HG03280 (cell line): ENCODE results near the gene SYTL4.

ENCODE experiments used
- ATAC-seq: cut with Tn5 transposase; IDR thresholded peaks from one replicate; pipeline ENCODE4 v1.9.1; 2021; ENCODE audit warnings: mild to moderate bottlenecking, moderate library complexity; ENCODE audit not compliant: unreplicated experiment

The SYTL4 gene

GRCh38 chrX:100695991-100696390, 35.9 kb downstream of the SYTL4 start:
- no peak for ATAC-seq

DNA sequence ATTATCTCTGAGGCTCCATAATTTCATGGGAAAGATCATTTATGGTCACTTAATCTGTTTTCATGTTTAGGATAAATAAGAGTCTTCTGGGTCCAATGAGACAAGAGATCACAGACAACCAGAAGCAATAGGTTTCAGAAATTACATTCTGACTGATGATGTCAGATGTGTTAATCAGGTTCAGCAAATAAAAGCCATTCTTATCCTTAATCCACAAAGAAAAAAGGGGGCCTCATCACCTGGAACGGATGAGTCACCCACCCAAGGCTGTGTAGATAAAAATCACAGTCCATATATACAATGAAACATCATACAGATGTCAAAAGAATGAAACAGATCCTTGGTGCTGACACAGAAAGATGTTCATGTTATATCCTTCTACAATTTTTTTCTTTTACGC, 36.6 kb downstream of the SYTL4 start:
- ATAC-seq: no peak

DNA sequence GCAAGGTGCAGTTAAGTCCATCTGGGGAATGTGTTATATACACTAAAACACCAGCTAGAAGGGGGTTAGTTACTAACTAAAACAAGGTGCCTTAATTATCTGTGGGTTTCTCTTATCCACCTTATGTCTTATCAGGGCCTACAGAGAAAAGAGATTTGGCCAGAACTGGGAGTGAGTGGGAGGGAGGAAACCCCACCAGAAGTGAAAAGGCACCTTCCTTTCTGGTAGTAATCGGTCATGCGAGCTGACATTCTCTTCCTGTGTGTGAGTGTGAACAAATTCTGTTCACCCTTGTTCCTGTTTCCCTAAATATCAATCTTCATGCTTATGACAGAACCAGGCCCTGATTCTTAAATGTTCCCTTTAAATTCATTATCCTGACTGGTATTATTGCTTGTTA, 44.4 kb downstream of the SYTL4 start:
- peak; percentile 57 for ATAC-seq

- ATAC-seq: no peak
Observed at GRCh38 chrX:100687128-100687527, 44.8 kb downstream of the SYTL4 start.

GRCh38 chrX:100685997-100686305, 46.0 kb downstream of the SYTL4 start:
- no peak for ATAC-seq

DNA sequence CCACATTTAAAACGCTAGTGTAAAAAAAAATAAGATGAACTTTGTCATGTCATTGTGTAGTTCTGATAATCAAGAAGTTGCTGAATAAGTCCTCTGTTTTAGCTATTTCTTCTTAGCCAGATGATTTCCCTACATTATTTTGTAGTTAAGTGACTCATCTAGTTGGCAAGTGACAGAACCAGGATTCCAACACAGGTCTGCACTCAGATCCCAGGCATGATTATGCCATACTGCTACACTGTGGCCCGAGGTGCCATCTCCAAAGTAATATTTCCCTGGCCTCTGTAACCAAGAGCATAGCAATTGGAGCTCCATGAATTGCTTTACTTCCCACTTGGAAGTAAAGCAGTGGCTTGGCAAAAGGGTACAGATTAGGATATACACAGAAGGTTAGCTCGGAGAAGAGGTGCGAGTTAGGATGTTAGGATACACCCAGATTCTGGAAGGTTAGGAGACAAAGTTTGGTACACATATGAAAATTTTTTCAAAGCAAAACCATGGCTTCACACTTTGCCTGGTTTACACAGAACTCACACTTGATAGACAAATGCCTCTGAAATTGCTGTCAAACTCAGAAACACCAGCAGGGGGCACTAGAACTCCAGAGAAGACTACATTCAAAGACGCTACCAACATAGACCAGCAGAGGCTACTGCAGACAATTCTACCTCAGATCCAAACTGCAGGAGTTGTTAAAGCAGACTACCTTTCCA, 46.5 kb downstream of the SYTL4 start:
- ATAC-seq: peak; percentile 90

DNA sequence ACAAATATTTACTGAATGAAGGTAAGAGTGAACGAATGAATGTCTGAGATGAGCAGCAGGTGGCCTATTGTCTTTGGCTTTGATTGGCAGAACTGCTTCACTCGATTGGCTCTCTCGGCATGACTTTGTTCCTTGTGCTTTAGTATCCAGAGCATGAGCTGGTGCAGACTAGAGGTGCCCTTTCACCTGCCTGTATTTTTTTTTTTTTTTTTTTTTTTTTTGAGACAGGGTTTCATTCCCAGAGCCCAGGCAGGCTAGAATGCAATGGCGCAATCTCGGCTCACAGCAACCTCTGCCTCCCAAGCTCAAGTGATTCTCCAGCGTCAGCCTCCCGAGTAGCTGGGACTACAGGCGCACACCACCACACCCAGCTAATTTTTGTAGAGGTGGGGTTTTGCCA, 49.0 kb downstream of the SYTL4 start:
- ATAC-seq: no peak

GRCh38 chrX:100681599-100681998, 50.3 kb downstream of the SYTL4 start:
- ATAC-seq: no peak

- ATAC-seq: no peak
Observed at GRCh38 chrX:100680756-100681155, 51.2 kb downstream of the SYTL4 start.

- no peak for ATAC-seq
Observed at GRCh38 chrX:100677611-100678181, 54.2 kb downstream of the SYTL4 start.

GRCh38 chrX:100674705-100675104, 57.2 kb downstream of the SYTL4 start:
- ATAC-seq: no peak

DNA sequence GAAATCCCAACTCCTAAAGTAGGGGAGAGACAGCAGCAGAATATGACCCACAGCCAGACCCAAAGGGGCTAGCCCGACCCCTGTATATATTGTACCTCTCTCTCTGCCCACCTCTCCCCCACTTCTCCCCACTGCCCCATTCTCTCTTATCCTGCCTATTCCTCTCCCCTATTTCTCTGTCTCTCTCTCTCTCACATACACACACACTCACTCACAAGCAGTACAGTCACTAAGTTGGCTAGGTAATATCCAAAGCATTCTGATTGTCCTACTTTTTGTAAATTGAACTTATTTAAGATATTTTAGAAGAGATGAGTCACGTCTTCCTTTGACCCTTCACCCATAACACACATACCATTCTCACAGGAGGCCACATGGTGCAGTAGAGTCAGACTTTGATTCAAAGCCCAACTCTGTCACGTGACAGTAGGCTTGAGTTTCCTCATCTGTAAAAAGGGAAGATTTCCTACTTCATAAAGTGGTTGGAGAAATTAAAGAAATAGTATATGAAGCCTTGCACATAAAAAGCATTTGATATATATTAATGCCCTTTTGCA, 58.4 kb downstream of the SYTL4 start:
- ATAC-seq: no peak

DNA sequence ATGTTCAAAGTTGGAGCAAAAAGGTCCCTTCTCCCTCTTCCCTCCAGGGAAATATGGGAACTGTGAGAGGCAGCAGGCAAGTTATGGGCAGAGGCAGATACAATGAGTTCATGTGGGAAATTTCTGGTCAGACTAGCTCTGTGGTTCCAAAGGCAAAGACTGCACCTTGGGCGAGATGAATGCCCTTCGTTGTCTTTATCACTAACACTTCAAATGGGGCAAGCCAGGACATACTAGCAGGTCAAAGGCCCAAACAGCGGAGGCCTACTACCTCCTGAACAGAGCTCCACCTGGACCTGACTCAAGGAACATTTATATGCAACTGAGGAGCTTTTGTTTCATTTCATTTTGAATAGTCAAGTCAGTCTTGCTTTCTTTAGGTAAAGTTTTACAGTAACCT, 59.0 kb downstream of the SYTL4 start:
- ATAC-seq: no peak

DNA sequence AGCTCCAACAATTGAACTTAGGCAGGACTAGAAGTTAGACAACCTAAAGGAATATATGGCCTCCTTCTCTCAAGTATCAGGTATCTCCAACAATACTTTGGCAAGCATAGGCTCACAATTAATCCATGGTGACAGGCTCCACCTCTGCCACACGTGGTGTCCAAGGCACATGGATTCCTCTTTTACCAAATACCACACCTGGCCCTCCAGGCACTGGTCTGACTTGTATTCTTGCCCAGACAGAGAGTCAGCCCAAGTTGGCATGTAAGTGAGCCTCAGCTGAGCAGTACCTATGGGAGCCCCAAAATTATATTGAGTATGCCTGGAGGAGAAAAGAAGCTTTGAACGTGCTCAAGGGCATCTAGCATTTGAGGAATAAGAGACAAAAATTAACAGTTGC, 68.3 kb downstream of the SYTL4 start:
- no peak for ATAC-seq

GRCh38 chrX:100662796-100663195, 69.1 kb downstream of the SYTL4 start:
- ATAC-seq: no peak

- no peak for ATAC-seq
Observed at GRCh38 chrX:100662170-100662569, 69.8 kb downstream of the SYTL4 start.

GRCh38 chrX:100659431-100660137, 72.3 kb downstream of the SYTL4 start:
- ATAC-seq: no peak

DNA sequence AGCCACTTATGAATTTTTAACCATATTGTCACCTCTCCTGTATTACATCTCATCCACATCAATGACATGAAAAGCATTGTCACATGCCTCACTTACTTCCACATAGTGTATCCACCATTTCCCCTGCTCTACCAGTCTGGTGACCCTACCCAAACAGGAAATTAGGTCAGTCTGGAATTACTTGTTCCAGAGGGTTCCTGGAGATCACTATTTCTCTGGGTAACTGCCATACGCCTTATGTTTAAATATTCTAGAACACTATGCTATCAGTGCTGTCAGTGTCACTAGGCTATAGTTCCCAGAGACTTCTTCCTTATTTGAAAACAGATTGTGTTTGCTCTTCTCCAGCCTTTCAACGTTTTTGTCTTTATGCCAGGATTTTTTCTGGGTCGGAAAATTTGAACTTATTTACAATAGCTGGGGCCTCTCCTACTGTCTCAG, 73.0 kb downstream of the SYTL4 start:
- ATAC-seq: no peak

DNA sequence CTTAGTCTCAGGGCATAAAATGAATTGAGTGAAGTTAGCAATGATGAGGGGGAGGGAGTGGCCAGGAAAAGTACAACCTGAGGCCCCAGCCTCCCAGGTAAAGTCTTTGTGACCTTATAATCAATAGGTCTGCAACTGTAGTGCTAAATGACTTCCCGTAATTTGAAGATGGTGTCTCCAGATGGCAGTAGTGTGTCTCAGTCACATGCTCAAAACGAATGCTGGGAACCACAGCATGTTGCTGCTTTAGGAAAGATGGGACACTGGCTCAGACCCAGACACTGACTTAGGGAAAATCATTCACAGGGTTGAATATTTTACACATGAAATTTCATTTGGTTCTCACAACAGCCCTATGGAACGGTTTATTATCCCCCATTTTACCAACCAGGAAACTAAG, 77.7 kb downstream of the SYTL4 start:
- ATAC-seq: no peak

GRCh38 chrX:100652266-100652665, 79.7 kb downstream of the SYTL4 start:
- ATAC-seq: no peak

GRCh38 chrX:100650841-100651240, 81.1 kb downstream of the SYTL4 start:
- ATAC-seq: no peak
